WTC11 (cell line): ENCODE results near the gene TNS3. TPM values are rescaled to one million over a fixed set of nuclear protein-coding genes. Genes with fewer than 3 reads are reported as not detected.

ENCODE experiments used
- ATAC-seq: fragments of 200-7000 bp; cut with Tn5 transposase; 2 replicates; pipeline ENCODE4 v1.10.0; 2021; ENCODE audit warnings: mild to moderate bottlenecking, moderate library complexity
- CTCF ChIA-PET: fragments of 300-600 bp; sonication (Branson Sonifier 250); formaldehyde crosslinking; loops from one replicate; lab custom pipeline; 2021; ENCODE audit warnings: antibody characterized with exemption; lab: Charles Lee
- POLR2A ChIA-PET: fragments of 350-600 bp; sonication (Branson Sonifier 250); formaldehyde crosslinking; loops from one replicate; lab custom pipeline; 2021; ENCODE audit warnings: antibody characterized with exemption; lab: Charles Lee
- DNase-seq: peaks from one replicate; pipeline ENCODE4 v3.0.0; 2021; ENCODE audit warnings: low spot score
- H3K27ac Mint-ChIP-seq: 2 replicates; pipeline ENCODE4 v1.8.0; 2021; ENCODE audit warnings: mixed read lengths
- H3K27me3 Mint-ChIP-seq: 2 replicates; pipeline ENCODE4 v1.8.0; 2021; ENCODE audit warnings: low read depth, mild to moderate bottlenecking, moderate library complexity, mixed read lengths
- H3K36me3 Mint-ChIP-seq: 2 replicates; pipeline ENCODE4 v1.8.0; 2021; ENCODE audit warnings: mixed read lengths
- H3K4me1 Mint-ChIP-seq: 2 replicates; pipeline ENCODE4 v1.8.0; 2022; ENCODE audit warnings: mixed read lengths
- H3K4me3 Mint-ChIP-seq: 2 replicates; pipeline ENCODE4 v1.8.0; 2021; ENCODE audit warnings: mild to moderate bottlenecking, moderate library complexity, mixed read lengths
- H3K9me3 Mint-ChIP-seq: 2 replicates; pipeline ENCODE4 v1.8.0; 2021; ENCODE audit warnings: mixed read lengths
- CTCF ChIP-seq: fragments of 200-600 bp; IDR thresholded peaks from 2 replicates; pipeline ENCODE4 v1.8.0; 2022; ENCODE audit warnings: antibody characterized with exemption
- E2F1 ChIP-seq: sonication (generic); formaldehyde crosslinking; IDR thresholded peaks from 2 replicates; pipeline ENCODE4 v1.8.0; 2022; ENCODE audit warnings: mild to moderate bottlenecking, missing genetic modification reagents
- ESRRA ChIP-seq: sonication (generic); formaldehyde crosslinking; IDR thresholded peaks from 2 replicates; pipeline ENCODE4 v1.8.1; 2022; ENCODE audit warnings: mild to moderate bottlenecking, missing genetic modification reagents, borderline replicate concordance
- FOXK1 ChIP-seq: sonication (generic); formaldehyde crosslinking; IDR thresholded peaks from 2 replicates; pipeline ENCODE4 v1.8.0; 2022; ENCODE audit warnings: mild to moderate bottlenecking, moderate library complexity, missing genetic modification reagents
- GRHL2 ChIP-seq: fragments of 250-450 bp; sonication (Bioruptor Pico); IDR thresholded peaks from 2 replicates; pipeline ENCODE4 v1.8.0; 2022; ENCODE audit warnings: mild to moderate bottlenecking, moderate library complexity; ENCODE audit not compliant: insufficient replicate concordance, severe bottlenecking
- NFE2L1 ChIP-seq: sonication (generic); formaldehyde crosslinking; IDR thresholded peaks from 2 replicates; pipeline ENCODE4 v1.8.1; 2023; ENCODE audit warnings: missing genetic modification reagents
- OVOL2 ChIP-seq: fragments of 250-450 bp; sonication (Bioruptor Pico); IDR thresholded peaks from 2 replicates; pipeline ENCODE4 v1.9.0; 2021; ENCODE audit warnings: mild to moderate bottlenecking, borderline replicate concordance
- PRRX2 ChIP-seq: fragments of 250-450 bp; sonication (Bioruptor Pico); IDR thresholded peaks from 2 replicates; pipeline ENCODE4 v1.8.0; 2021; ENCODE audit warnings: mild to moderate bottlenecking
- ZBTB21 ChIP-seq: sonication (generic); formaldehyde crosslinking; IDR thresholded peaks from 2 replicates; pipeline ENCODE4 v1.8.1; 2023; ENCODE audit warnings: mild to moderate bottlenecking, missing genetic modification reagents, borderline replicate concordance
- ZNF121 ChIP-seq: sonication (generic); formaldehyde crosslinking; IDR thresholded peaks from 2 replicates; pipeline ENCODE4 v1.8.0; 2023; ENCODE audit warnings: missing genetic modification reagents
- ZNF232 ChIP-seq: sonication (generic); formaldehyde crosslinking; IDR thresholded peaks from 2 replicates; pipeline ENCODE4 v1.8.0; 2022; ENCODE audit warnings: mild to moderate bottlenecking, missing genetic modification reagents
- ZNF281 ChIP-seq: sonication (generic); formaldehyde crosslinking; IDR thresholded peaks from 2 replicates; pipeline ENCODE4 v1.8.0; 2023; ENCODE audit warnings: mild to moderate bottlenecking, missing genetic modification reagents
- total RNA-seq: library from RNA; stranded (reverse); gene quantifications from 3 replicates; pipeline ENCODE4 v1.2.3, GENCODE V29; 2021
- TF ChIP-seq, protein P1 (sequence below): sonication (generic); formaldehyde crosslinking; IDR thresholded peaks from 2 replicates; pipeline ENCODE4 v1.8.1; 2023; ENCODE audit warnings: mild to moderate bottlenecking, missing genetic modification reagents
- TF ChIP-seq, protein P2 (sequence below): sonication (generic); formaldehyde crosslinking; conservative IDR thresholded peaks from 2 replicates; pipeline ENCODE4 v1.8.1; 2023; ENCODE audit warnings: mild to moderate bottlenecking, low read depth, missing genetic modification reagents, moderate library complexity

TNS3 gene
- total RNA-seq, 1 experiment from 2014 or later: 37.7 TPM

DNA sequence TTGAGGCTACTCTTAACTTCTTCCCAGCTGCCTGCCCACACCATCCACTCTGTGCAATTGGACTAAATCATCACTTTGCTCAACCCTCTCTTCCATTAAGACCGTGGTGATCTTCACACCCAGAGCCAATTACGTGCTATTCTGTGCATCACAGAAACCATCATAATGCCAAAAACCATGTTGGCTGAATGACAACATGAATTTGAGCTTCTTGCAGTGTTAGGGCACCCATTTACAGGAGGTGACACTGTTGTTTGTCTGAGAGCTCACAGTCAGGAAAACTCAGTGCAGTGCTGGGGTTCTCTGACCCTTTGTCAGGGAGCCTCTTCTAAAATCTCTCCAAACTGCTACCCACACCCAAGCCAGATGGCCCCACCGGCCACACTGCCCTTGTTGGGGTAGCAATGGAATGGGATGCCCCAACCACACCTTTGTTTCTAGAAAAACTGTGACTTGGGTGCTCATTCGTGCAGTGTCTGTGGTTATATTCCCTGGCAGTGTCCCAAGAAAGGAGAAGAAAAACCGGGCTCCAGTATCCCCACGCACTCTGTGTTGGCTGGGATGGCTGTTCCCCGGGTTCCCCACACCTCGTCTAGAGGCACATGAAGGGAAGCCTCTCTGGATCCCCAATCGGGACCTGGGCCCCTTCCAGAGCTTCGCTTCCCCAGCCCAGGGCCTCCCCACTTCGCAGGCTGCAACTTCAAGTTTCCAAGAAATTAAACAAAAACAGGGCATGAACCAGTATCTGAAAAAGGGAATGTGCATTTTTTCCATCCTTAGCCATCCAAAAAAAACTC, 2.0 kb upstream of the TNS3 start:
- Mint-ChIP-seq H3K9me3 (peaks cover 7% of the 10 kb centered on the region), H3K27me3 (peaks cover 40% of the 10 kb centered on the region), H3K4me3 (no peak overlapping the region), H3K27ac (no peak overlapping the region), H3K4me1 (peaks cover 48% of the 10 kb centered on the region), H3K36me3 (peaks cover 3% of the 10 kb centered on the region)
- TF ChIP-seq E2F1 (CRISPR knock-in tag): no peak
- TF ChIP-seq GRHL2 (CRISPR knock-in tag): no peak
- no peak for TF ChIP-seq PRRX2
- no peak for TF ChIP-seq CTCF
- TF ChIP-seq, protein P1, sequence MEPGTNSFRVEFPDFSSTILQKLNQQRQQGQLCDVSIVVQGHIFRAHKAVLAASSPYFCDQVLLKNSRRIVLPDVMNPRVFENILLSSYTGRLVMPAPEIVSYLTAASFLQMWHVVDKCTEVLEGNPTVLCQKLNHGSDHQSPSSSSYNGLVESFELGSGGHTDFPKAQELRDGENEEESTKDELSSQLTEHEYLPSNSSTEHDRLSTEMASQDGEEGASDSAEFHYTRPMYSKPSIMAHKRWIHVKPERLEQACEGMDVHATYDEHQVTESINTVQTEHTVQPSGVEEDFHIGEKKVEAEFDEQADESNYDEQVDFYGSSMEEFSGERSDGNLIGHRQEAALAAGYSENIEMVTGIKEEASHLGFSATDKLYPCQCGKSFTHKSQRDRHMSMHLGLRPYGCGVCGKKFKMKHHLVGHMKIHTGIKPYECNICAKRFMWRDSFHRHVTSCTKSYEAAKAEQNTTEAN (CRISPR knock-in tag): no peak
- TF ChIP-seq ZNF232 (CRISPR knock-in tag): no peak
- TF ChIP-seq FOXK1: no peak
- no peak for TF ChIP-seq ESRRA (CRISPR knock-in tag)
- TF ChIP-seq ZBTB21: no peak
- TF ChIP-seq ZNF281 (CRISPR knock-in tag): no peak
- TF ChIP-seq OVOL2 (CRISPR knock-in tag): no peak
- TF ChIP-seq ZNF121 (CRISPR knock-in tag): no peak
- TF ChIP-seq, protein P2, sequence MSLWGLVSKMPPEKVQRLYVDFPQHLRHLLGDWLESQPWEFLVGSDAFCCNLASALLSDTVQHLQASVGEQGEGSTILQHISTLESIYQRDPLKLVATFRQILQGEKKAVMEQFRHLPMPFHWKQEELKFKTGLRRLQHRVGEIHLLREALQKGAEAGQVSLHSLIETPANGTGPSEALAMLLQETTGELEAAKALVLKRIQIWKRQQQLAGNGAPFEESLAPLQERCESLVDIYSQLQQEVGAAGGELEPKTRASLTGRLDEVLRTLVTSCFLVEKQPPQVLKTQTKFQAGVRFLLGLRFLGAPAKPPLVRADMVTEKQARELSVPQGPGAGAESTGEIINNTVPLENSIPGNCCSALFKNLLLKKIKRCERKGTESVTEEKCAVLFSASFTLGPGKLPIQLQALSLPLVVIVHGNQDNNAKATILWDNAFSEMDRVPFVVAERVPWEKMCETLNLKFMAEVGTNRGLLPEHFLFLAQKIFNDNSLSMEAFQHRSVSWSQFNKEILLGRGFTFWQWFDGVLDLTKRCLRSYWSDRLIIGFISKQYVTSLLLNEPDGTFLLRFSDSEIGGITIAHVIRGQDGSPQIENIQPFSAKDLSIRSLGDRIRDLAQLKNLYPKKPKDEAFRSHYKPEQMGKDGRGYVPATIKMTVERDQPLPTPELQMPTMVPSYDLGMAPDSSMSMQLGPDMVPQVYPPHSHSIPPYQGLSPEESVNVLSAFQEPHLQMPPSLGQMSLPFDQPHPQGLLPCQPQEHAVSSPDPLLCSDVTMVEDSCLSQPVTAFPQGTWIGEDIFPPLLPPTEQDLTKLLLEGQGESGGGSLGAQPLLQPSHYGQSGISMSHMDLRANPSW (CRISPR knock-in tag): no peak
- no peak for TF ChIP-seq NFE2L1 (CRISPR knock-in tag)
- ChIA-PET CTCF (interaction anchor here (2.9 kb wide), 1 partner anchor 148 kb away, joined by 13 read pairs; no protein-coding TSS in a partner anchor), POLR2A (interaction anchor here (0.6 kb wide), 1 partner anchor 170 kb away, joined by 3 read pairs; no protein-coding TSS in a partner anchor)
- ATAC-seq (no peak), DNase-seq (no peak)
